Activated naive CD8-positive, alpha-beta T cell (primary cell): Measurements from ENCODE around the gene CHAT.

Source experiments
- H3K27ac Mint-ChIP-seq: one replicate; pipeline ENCODE4 v1.8.0; 2021; ENCODE audit warnings: mixed read lengths
- H3K27me3 Mint-ChIP-seq: one replicate; pipeline ENCODE4 v1.8.0; 2021; ENCODE audit warnings: mixed read lengths
- H3K36me3 Mint-ChIP-seq: one replicate; pipeline ENCODE4 v1.8.0; 2021; ENCODE audit warnings: mixed read lengths
- H3K4me1 Mint-ChIP-seq: one replicate; pipeline ENCODE4 v1.8.0; 2021; ENCODE audit warnings: low read depth, mixed read lengths
- H3K4me3 Mint-ChIP-seq: one replicate; pipeline ENCODE4 v1.8.0; 2021; ENCODE audit warnings: mild to moderate bottlenecking, mixed read lengths
- H3K9me3 Mint-ChIP-seq: one replicate; pipeline ENCODE4 v1.8.0; 2021; ENCODE audit warnings: low read depth, mixed read lengths

CHAT gene

DNA sequence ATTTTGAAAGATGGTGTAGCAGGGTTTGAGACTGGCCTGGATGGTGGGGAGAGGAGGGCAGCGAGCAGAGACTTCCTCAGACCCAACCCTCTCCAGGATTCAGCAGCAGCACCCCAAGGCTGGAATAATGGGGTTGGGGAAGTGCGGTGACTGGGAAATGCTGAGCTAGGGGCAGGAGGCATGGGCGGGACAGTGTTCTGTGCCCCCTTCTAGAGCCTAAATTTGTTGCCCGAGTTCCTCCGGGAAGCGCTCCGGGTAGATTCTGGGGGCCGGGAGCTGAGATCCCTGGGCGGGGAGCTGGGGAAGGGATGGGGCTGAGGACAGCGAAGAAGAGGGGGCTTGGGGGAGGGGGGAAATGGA lies at the start of gene CHAT:
Gene CHAT (plus strand): TSS at position 156 of the 360 bp plus-strand sequence. CDS start 153 bp downstream, at position 309.
- H3K4me1 Mint-ChIP-seq: peaks cover 16% of the 10 kb centered on the region
- H3K27me3 Mint-ChIP-seq: peaks cover 45% of the 10 kb centered on the region
- H3K4me3 Mint-ChIP-seq: no peak within 1 kb of the TSS
- no peak within 1 kb of the TSS for H3K27ac Mint-ChIP-seq
- H3K9me3 Mint-ChIP-seq: no peaks in the 10 kb centered on the region
- no peaks in the 10 kb centered on the region for H3K36me3 Mint-ChIP-seq

DNA sequence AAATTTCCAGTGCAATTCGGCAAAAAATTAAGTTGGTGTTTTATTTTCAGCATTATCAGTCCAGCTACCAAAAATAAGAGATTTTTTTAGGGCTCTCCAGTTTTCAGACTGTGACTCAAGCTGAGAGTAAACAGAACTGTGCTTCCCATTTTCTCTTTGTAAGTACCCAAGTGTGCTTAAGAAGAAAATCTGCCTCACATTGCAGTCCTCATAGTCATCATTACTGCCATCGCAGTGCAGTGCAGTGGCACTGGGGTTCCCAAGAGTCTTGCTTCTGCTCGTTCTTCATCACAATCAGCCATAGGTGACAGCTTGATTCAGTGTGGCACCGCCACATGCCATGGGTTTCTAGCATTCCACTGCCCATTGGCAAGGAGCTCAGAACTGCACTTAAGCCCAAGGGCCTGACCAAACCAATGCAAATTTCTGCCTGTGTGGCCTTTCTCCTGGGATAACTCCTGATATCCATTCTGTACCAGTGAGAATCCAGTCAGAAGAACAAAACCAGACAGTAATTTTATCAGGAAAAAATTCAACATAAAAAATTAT lies 49.3 kb upstream of the CHAT start:
- Mint-ChIP-seq H3K36me3 (no peaks in the 10 kb centered on the region), H3K27ac (no peak overlapping the region), H3K4me3 (no peak overlapping the region), H3K9me3 (no peaks in the 10 kb centered on the region), H3K27me3 (peaks cover 8% of the 10 kb centered on the region), H3K4me1 (no peaks in the 10 kb centered on the region)

DNA sequence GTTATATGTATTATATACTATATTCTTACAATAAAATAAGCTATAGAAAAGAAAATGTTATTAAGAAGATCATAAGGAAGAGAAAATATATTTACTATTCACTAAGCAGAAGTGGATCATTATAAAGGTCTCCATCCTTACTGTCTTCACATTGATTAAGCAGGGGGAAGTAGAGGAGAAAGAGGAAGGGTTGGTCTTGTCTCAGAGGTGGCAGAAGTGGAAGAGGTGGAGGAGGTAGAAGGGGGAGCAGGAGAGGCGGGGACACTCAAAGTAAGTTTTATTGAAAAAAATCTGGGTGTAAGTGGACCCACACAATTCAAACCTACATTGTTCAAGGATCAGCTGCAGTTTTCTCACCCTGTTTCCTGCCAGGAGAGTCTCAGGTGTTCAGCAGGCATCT lies 46.0 kb upstream of the CHAT start:
- Mint-ChIP-seq H3K27me3 (peaks cover 5% of the 10 kb centered on the region), H3K9me3 (no peaks in the 10 kb centered on the region), H3K36me3 (no peaks in the 10 kb centered on the region), H3K27ac (no peak overlapping the region), H3K4me3 (no peak overlapping the region), H3K4me1 (no peaks in the 10 kb centered on the region)

DNA sequence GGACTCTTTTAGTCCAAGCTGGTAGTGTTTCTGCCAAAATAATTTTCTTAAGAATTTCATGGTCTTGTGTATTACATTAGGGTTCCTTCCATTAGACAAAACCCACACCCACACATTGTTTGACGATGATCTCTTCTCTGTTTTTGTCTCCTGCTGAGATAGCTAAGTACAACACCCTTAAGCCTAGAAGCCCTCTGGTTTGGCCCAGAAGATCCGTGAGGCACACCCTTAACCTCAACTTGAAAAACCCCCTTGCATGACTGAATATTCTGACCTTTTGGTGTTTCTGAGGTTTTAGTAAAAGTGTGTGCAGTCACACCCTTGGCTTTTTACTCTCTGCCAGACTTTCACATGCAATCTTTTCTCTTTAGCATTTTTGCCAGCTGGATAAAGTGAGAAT lies 45.6 kb upstream of the CHAT start:
- Mint-ChIP-seq H3K36me3 (no peaks in the 10 kb centered on the region), H3K27ac (no peak overlapping the region), H3K27me3 (peaks cover 3% of the 10 kb centered on the region), H3K4me3 (no peak overlapping the region), H3K9me3 (no peaks in the 10 kb centered on the region), H3K4me1 (no peaks in the 10 kb centered on the region)

DNA sequence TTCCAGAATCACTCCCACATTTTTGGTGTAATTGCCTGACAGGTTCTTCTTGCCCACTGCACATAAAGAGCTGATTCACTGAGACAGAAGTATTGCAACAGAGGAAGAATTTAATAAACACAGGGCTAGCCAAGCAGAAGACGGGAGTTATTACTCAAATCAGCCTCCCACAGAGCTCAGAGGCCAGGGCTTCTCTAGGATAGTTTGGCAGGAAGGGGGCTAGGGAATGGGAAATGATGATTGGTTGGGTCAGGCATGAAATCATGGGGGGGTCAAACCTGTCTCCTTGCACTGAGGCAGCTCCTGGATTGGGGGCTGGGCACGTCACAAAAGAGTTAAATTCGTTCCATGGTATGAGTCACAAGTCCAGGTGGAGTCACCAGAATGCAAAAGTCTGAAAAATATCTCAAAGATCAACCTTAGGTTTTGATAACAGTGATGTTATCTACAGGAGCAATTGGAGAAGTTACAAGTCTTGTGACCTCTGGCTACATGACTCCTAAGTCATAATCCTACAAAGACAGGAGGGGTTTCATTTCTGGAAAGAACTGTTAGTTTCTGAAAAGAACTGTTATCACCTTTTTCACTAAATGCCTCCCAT lies 44.7 kb upstream of the CHAT start:
- H3K4me3 Mint-ChIP-seq: no peak overlapping the region
- H3K27me3 Mint-ChIP-seq: peaks cover 1% of the 10 kb centered on the region

DNA sequence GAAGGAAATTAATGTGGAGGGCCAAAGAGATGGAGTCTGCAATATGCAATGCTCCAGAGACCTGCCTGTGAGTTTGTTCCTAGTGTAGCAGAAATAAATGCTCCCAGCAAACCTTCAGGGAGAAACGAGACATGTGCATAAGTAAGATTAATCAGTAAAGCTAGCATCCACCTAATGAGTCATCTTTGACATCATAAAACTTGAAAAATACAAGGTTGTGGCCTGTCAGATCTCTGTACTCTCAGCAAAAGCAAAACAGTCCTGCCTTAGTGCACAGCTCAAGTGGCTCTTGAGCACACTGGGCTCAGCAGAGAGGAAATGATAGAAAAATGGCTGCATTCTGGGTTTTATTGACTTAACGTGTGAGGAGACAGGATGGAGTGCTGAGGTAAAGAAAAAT lies 42.4 kb upstream of the CHAT start:
- Mint-ChIP-seq H3K27ac (no peak overlapping the region), H3K36me3 (no peaks in the 10 kb centered on the region)

More for the DNA sequence above, 44.7 kb upstream of the CHAT start:
- Mint-ChIP-seq H3K36me3 (no peaks in the 10 kb centered on the region), H3K9me3 (no peaks in the 10 kb centered on the region), H3K27ac (no peak overlapping the region), H3K4me1 (no peaks in the 10 kb centered on the region)

DNA sequence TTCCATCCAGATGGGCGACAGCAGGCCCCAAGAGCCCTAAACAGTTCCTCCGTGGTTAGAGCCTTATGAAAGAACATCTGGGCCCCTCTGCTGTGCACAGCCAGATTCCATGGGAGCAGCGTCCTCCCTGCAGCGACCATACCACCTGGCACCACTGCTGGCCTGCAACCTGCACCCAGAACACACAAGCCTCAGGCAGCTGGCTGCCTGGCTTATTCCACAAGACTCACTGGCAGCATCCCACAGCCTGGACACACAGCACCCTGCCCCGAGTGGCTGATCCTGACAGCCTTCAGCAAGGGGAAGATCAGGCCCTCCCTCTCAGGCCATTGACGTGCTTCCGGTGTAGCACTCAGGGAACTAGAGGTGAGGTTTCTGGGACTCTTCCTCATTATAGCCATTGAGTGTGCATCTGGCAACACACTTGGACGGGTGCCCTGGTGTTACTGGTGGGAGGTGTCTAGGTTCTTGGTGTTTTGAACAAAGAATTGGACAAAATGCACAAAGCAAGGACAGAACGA lies 41.2 kb upstream of the CHAT start:
- H3K27ac Mint-ChIP-seq: no peak overlapping the region
- peaks cover 10% of the 10 kb centered on the region for H3K27me3 Mint-ChIP-seq
- H3K36me3 Mint-ChIP-seq: no peaks in the 10 kb centered on the region
- H3K9me3 Mint-ChIP-seq: no peaks in the 10 kb centered on the region
- H3K4me1 Mint-ChIP-seq: no peaks in the 10 kb centered on the region
- H3K4me3 Mint-ChIP-seq: no peak overlapping the region

More for the DNA sequence above, 42.4 kb upstream of the CHAT start:
- H3K4me1 Mint-ChIP-seq: no peaks in the 10 kb centered on the region
- H3K4me3 Mint-ChIP-seq: no peak overlapping the region
- no peaks in the 10 kb centered on the region for H3K9me3 Mint-ChIP-seq
- peaks cover 5% of the 10 kb centered on the region for H3K27me3 Mint-ChIP-seq

DNA sequence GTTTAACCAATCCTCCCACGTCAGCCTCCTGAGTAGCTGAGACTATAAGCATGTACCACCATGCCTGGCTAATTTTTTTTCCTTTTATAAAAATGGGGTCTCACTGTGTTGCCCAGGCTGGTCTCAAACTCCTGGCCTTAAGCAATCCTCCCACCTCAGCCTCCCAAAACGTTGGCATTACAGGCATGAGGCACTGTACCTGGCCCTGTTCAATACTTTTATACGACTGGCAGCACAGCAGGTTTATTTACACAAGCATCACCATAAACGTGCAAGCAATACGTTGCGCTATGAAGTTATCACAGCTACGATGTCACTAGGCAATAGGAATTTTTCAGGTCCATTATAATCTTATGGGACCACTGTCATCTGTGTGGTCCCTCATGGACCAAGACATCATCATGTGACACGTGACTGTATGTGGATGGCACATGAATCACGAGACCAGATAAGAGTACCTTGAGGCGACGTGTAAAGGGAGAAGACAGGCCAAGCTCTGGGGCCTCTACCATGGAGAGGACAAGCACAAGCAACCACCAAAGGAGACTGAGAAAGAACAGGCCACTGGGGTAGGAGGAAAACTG lies 38.3 kb upstream of the CHAT start:
- Mint-ChIP-seq H3K36me3 (no peaks in the 10 kb centered on the region), H3K9me3 (no peaks in the 10 kb centered on the region), H3K4me1 (no peaks in the 10 kb centered on the region), H3K27ac (no peak overlapping the region), H3K4me3 (no peak overlapping the region), H3K27me3 (peaks cover 12% of the 10 kb centered on the region)

DNA sequence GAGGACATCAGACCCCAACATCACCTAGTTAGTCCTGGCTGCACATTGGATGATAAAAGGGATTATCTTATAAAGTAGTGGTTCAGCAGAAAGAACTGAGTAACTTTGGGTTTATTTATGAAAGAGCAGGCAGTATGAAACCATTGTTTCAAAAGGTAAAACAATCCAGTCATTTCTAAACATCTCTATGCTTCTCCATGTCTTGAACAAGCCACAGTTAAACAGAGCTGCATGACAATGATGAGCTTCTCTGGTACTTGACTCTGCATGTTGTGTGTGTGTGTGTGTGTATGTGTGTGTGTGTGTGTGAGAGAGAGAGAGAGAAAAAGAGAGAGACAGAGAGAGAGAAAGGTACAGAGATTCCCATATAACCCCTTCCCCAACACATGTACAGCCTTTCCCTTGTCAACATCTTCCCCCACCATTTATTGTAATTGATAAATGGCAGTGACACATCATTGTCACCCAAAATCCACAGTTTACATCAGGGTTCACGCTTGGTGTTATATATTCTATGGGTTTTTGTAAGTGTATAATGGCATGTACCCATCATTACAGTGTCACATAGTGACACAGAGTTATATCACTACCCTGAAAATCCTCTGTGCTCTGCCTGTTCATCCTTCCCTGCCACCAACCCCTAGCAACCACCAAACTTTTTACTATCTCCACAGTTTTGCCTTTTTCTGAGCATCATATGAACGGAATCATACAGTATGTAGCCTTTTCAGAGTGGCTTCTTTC lies 36.5 kb upstream of the CHAT start:
- Mint-ChIP-seq H3K9me3 (no peaks in the 10 kb centered on the region), H3K4me3 (no peak overlapping the region), H3K4me1 (no peaks in the 10 kb centered on the region), H3K27ac (no peak overlapping the region), H3K27me3 (peaks cover 12% of the 10 kb centered on the region), H3K36me3 (no peaks in the 10 kb centered on the region)

DNA sequence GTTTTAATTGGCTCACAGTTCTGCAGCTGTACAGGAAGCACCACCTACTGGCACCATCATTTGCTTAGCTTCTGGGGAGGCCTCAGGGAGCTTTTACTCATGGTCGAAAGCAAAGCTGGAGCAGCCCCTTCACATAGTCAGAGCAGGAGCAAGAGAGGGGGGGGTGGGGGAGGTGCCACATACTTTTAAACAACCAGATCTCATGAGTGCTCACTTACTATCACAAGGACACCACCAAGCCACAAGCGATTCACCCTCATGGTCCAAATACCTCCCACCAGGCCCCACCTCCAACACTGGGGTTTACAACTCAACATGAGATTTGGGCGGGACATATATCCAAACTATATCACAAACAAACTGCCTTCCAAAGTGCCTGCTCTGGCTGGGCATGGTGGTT lies 35.4 kb upstream of the CHAT start:
- H3K4me3 Mint-ChIP-seq: no peak overlapping the region
- H3K4me1 Mint-ChIP-seq: no peaks in the 10 kb centered on the region
- no peak overlapping the region for H3K27ac Mint-ChIP-seq
- H3K9me3 Mint-ChIP-seq: no peaks in the 10 kb centered on the region
- no peaks in the 10 kb centered on the region for H3K36me3 Mint-ChIP-seq
- H3K27me3 Mint-ChIP-seq: peaks cover 14% of the 10 kb centered on the region

DNA sequence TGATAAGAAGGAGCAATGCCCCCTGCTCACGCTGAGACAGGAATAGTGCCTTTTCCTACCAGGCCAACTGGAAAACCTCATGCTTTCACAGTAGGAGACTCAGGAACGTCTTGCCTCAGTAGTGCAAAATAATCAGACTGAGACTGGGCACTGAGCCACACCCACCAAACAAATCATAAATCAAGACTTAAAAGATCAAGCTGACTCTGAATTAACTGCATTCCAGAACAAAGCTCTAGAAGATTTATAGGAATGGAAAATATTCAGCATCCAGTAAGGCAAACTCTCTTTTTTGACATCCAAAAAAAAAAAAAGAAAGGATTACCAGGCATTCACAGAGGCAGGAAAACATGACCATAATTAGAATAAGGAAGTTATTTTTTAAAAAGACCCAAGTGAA lies 34.2 kb upstream of the CHAT start:
- no peaks in the 10 kb centered on the region for H3K4me1 Mint-ChIP-seq
- no peaks in the 10 kb centered on the region for H3K36me3 Mint-ChIP-seq
- no peak overlapping the region for H3K27ac Mint-ChIP-seq
- no peak overlapping the region for H3K4me3 Mint-ChIP-seq
- H3K27me3 Mint-ChIP-seq: peaks cover 20% of the 10 kb centered on the region
- H3K9me3 Mint-ChIP-seq: no peaks in the 10 kb centered on the region

DNA sequence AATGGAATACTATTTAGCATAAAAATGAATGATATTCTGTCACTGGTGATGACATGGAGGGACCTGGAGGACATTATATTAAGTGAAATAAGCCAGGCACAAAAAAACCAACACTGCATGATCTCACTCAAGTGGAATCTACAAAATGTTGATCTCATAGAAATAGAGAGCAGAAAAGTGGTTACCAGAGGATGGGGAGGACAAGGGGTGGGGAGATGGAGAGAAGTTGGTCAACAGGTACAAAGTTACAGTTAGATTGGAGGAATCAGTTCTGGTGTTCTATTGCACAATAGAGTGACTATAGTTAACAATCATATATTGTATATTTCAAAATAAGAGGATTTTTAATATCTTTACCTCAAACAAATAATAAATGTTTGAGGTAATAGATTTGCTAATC lies 28.4 kb upstream of the CHAT start:
- no peak overlapping the region for H3K27ac Mint-ChIP-seq
- H3K27me3 Mint-ChIP-seq: peaks cover 9% of the 10 kb centered on the region
- H3K9me3 Mint-ChIP-seq: no peaks in the 10 kb centered on the region
- H3K4me3 Mint-ChIP-seq: no peak overlapping the region
- no peaks in the 10 kb centered on the region for H3K36me3 Mint-ChIP-seq
- no peaks in the 10 kb centered on the region for H3K4me1 Mint-ChIP-seq

DNA sequence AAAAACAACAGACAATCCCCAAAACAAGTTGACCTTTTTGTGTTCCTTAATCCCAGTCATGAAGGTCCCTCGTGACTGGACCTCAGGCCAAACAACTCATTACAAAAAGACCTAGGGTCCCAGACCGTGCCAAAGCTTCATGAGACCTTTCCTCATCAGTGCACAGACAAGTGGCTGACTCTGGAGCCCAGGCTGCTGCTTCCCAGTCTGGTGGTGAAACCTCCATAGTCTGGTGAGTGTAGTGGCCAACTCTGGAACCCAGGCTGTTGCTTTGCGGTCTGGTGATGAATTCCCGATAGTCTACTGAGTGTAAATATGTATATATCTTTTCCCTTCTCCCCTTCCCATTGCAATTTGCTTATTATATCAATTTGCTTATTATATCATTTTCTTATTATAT lies 25.9 kb upstream of the CHAT start:
- Mint-ChIP-seq H3K4me1 (no peaks in the 10 kb centered on the region), H3K36me3 (no peaks in the 10 kb centered on the region), H3K4me3 (no peak overlapping the region), H3K27me3 (peaks cover 10% of the 10 kb centered on the region), H3K27ac (no peak overlapping the region), H3K9me3 (no peaks in the 10 kb centered on the region)

DNA sequence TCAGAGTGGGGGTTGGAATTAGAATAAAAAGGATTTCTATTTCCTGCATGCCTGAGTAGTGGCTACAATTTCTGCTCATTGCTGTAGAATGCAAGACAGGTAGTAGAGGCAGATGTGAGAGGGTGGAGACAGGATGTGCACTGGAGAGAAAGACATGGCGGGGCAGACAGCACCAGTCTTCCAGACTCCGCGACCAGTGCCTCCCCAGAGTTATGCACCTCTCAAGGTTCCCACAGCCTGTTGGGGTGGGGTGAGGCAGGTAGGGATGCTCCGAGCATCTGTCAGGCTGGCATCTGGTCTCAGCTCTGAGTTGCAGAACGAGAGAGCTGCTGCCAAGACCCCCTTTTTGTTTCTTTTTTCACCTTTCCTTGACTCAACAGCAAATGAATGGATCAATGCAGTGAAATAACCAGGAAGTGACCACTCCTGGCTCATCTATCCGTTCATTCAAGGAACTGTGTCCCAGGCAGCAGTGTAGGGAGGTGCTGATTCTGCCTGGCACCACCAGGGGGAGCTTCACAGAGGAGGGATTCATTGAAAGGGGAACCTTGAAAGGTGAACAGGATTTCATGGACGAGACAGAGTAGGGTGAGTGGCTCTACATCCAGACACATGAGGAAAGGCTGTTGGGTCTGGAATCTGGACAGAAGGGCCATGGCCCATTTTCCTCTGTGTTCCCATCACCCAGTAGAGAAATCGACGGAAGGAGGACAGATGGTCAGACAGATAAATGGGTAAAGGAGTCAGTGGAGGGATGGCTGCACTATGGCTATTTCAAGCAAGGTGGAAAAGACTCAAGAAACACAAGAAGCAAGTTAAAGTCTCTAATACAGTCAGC lies 20.9 kb upstream of the CHAT start:
- Mint-ChIP-seq H3K4me3 (no peak overlapping the region), H3K27ac (no peak overlapping the region), H3K36me3 (no peaks in the 10 kb centered on the region), H3K9me3 (no peaks in the 10 kb centered on the region), H3K27me3 (peaks cover 10% of the 10 kb centered on the region), H3K4me1 (peaks cover 2% of the 10 kb centered on the region)

DNA sequence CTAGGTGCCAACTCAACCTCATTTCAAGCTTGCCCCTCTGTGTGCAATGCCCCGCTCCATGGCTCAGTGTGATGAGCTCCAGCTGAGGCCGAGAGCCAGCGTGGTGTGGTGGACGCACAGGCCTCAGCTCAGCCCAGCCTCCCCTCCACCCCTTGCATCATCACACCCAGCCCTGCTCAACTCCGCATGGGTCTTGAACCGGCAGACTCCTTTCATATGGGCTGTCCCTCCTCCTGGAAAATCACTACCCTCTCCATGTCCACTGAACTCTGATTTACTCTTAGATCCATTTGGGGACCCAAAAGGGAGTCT lies 20.3 kb upstream of the CHAT start:
- H3K36me3 Mint-ChIP-seq: no peaks in the 10 kb centered on the region
- peaks cover 2% of the 10 kb centered on the region for H3K4me1 Mint-ChIP-seq
- no peaks in the 10 kb centered on the region for H3K9me3 Mint-ChIP-seq

More for the DNA sequence above, 20.3 kb upstream of the CHAT start:
- Mint-ChIP-seq H3K27ac (no peak overlapping the region), H3K4me3 (no peak overlapping the region), H3K27me3 (peaks cover 8% of the 10 kb centered on the region)
